LoVo (cell line): Measurements from ENCODE around the gene SIGLEC8.
"Not testable (repeated sequence)": the region's sequence is repeated elsewhere in the genome, so short reads cannot be mapped to it uniquely, and the experiment has no call there.

Source experiments
- DNase-seq: peaks from one replicate; pipeline ENCODE4 v3.0.0-alpha.2; 2016; ENCODE audit warnings: low spot score

The SIGLEC8 gene

GRCh38 chr19:51473009-51473707, 14.9 kb upstream of the SIGLEC8 start:
- peak; percentile 57 for DNase-seq

- DNase-seq = no peak
Measured at GRCh38 chr19:51472607-51473006, 14.4 kb upstream of the SIGLEC8 start.

- DNase-seq = no peak
Measured at GRCh38 chr19:51471527-51471926, 13.3 kb upstream of the SIGLEC8 start.

- no peak for DNase-seq
Measured at GRCh38 chr19:51470966-51471365, 12.7 kb upstream of the SIGLEC8 start.

GRCh38 chr19:51469629-51470028, 11.4 kb upstream of the SIGLEC8 start:
- DNase-seq = no peak

- DNase-seq = no peak
Measured at GRCh38 chr19:51469162-51469561, 10.9 kb upstream of the SIGLEC8 start.

GRCh38 chr19:51468545-51468920, 10.3 kb upstream of the SIGLEC8 start:
- DNase-seq = no peak

- DNase-seq = no peak
Measured at GRCh38 chr19:51467864-51468544, 9.8 kb upstream of the SIGLEC8 start.

GRCh38 chr19:51466723-51467122, 8.5 kb upstream of the SIGLEC8 start:
- no peak for DNase-seq

GRCh38 chr19:51463976-51464581, 5.8 kb upstream of the SIGLEC8 start:
- DNase-seq = not testable (repeated sequence)

GRCh38 chr19:51462681-51463080, 4.4 kb upstream of the SIGLEC8 start:
- no peak for DNase-seq

- DNase-seq = no peak
Measured at GRCh38 chr19:51462276-51462675, 4.0 kb upstream of the SIGLEC8 start.

- DNase-seq = no peak
Measured at GRCh38 chr19:51461723-51462161, 3.5 kb upstream of the SIGLEC8 start.

GRCh38 chr19:51460164-51460992, 2.1 kb upstream of the SIGLEC8 start:
- DNase-seq = no peak

GRCh38 chr19:51458899-51459505, 748 bp upstream of the SIGLEC8 start:
- DNase-seq = no peak

- DNase-seq = no peak
Measured at GRCh38 chr19:51457351-51458013, 772 bp downstream of the SIGLEC8 start.

- no peak for DNase-seq
Measured at GRCh38 chr19:51456541-51457290, 1.5 kb downstream of the SIGLEC8 start.

- no peak for DNase-seq
Measured at GRCh38 chr19:51450730-51451307, 7.4 kb downstream of the SIGLEC8 start.

- no peak for DNase-seq
Measured at GRCh38 chr19:51448411-51449016, 9.7 kb downstream of the SIGLEC8 start.

- no peak for DNase-seq
Measured at GRCh38 chr19:51448011-51448410, 10.2 kb downstream of the SIGLEC8 start.
